HepG2 (cell line): ENCODE results near the gene BMP6. TPM values are rescaled to one million over a fixed set of nuclear protein-coding genes. Genes with fewer than 3 reads are reported as not detected.

Source experiments
- CEBPB ChIP-seq: IDR thresholded peaks from 2 replicates; pipeline ENCODE4 v1.6.1; 2011; ENCODE audit warnings: low read depth, low read length, improper control_type of control experiment, borderline replicate concordance
- KDM2A ChIP-seq: sonication (generic); formaldehyde crosslinking; IDR thresholded peaks from 2 replicates; pipeline ENCODE4 v1.4.0; 2020; ENCODE audit warnings: low read depth, missing genetic modification reagents, borderline replicate concordance
- SRSF9 ChIP-seq: fragments of 200-400 bp; formaldehyde crosslinking; IDR thresholded peaks from 2 replicates; pipeline ENCODE4 v1.6.1; 2018; ENCODE audit warnings: borderline replicate concordance, mild to moderate bottlenecking, low read depth, low read length; ENCODE audit not compliant: insufficient read depth, poor library complexity, severe bottlenecking
- TAF1 ChIP-seq: sonication (generic); formaldehyde crosslinking; IDR thresholded peaks from 2 replicates; pipeline ENCODE4 v1.4.0; 2020; ENCODE audit warnings: missing genetic modification reagents
- ZKSCAN5 ChIP-seq: sonication (generic); formaldehyde crosslinking; IDR thresholded peaks from 2 replicates; pipeline ENCODE4 v1.5.1; 2020; ENCODE audit warnings: mild to moderate bottlenecking, missing genetic modification reagents
- ZMYM4 ChIP-seq: sonication (generic); formaldehyde crosslinking; IDR thresholded peaks from 2 replicates; pipeline ENCODE4 v1.8.1; 2023; ENCODE audit warnings: mild to moderate bottlenecking, missing genetic modification reagents
- ZNF619 ChIP-seq: sonication (generic); formaldehyde crosslinking; IDR thresholded peaks from 2 replicates; pipeline ENCODE4 v1.4.0; 2020; ENCODE audit warnings: mild to moderate bottlenecking, missing genetic modification reagents
- polyA plus RNA-seq, 8 experiments: library from polyadenylated mRNA; depleted of rRNA in 3 of 8; stranded (reverse) in 7 of 8; unstranded in 1 of 8; fragments of >200 nt; fragmentation: Illumina TruSeq in 4 of 8; extraction: Trizol in 4 of 8; gene quantifications; 2 replicates each; pipeline versions ENCODE4 v1.2.1 to v1.2.3, GENCODE V29; 2011 to 2016; ENCODE audit warnings: low read depth in 4 of 8, missing spikeins in 1 of 8, mixed read lengths in 1 of 8; ENCODE audit not compliant: insufficient read depth in 1 of 8
- total RNA-seq, 5 experiments: library from RNA; depleted of rRNA; stranded (reverse); fragments of >200 nt; fragmentation: Illumina TruSeq; extraction: Trizol; gene quantifications; 2 replicates each; pipeline ENCODE4 v1.2.3, GENCODE V29; 2016; ENCODE audit warnings: low read depth in 1 of 5
- TF ChIP-seq, protein P1 (sequence below): sonication (generic); formaldehyde crosslinking; IDR thresholded peaks from one replicate; pipeline ENCODE4 v1.5.1; 2020; ENCODE audit warnings: mild to moderate bottlenecking, missing genetic modification reagents; ENCODE audit errors: not compliant biosample characterization

The BMP6 gene
- total and polyA plus RNA-seq, 2 of the 13 experiments (the other 11 are each of a cell fraction or from before 2014, with no cell fraction given), result 0.09 to 0.18 TPM

DNA sequence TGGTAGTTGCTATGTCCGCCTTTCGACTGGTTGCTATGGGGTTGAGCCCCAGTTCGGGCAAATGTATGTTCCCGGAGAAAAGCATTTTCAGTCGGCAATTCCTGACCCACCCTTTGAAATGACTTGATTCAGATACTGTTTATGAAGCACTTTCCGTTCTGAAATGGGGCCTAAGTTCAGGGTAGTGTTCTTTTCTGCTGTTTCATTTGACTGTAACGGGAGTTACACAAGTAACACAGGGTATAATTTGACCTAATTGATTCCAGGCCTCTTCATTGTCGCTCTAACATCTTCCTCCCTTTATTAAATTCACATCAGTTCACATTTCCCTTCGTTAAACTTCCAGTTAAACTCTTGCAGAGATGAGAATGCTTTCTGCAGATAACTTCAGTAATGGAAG lies 85.5 kb downstream of the BMP6 start (continued):
- TF ChIP-seq, protein P1, sequence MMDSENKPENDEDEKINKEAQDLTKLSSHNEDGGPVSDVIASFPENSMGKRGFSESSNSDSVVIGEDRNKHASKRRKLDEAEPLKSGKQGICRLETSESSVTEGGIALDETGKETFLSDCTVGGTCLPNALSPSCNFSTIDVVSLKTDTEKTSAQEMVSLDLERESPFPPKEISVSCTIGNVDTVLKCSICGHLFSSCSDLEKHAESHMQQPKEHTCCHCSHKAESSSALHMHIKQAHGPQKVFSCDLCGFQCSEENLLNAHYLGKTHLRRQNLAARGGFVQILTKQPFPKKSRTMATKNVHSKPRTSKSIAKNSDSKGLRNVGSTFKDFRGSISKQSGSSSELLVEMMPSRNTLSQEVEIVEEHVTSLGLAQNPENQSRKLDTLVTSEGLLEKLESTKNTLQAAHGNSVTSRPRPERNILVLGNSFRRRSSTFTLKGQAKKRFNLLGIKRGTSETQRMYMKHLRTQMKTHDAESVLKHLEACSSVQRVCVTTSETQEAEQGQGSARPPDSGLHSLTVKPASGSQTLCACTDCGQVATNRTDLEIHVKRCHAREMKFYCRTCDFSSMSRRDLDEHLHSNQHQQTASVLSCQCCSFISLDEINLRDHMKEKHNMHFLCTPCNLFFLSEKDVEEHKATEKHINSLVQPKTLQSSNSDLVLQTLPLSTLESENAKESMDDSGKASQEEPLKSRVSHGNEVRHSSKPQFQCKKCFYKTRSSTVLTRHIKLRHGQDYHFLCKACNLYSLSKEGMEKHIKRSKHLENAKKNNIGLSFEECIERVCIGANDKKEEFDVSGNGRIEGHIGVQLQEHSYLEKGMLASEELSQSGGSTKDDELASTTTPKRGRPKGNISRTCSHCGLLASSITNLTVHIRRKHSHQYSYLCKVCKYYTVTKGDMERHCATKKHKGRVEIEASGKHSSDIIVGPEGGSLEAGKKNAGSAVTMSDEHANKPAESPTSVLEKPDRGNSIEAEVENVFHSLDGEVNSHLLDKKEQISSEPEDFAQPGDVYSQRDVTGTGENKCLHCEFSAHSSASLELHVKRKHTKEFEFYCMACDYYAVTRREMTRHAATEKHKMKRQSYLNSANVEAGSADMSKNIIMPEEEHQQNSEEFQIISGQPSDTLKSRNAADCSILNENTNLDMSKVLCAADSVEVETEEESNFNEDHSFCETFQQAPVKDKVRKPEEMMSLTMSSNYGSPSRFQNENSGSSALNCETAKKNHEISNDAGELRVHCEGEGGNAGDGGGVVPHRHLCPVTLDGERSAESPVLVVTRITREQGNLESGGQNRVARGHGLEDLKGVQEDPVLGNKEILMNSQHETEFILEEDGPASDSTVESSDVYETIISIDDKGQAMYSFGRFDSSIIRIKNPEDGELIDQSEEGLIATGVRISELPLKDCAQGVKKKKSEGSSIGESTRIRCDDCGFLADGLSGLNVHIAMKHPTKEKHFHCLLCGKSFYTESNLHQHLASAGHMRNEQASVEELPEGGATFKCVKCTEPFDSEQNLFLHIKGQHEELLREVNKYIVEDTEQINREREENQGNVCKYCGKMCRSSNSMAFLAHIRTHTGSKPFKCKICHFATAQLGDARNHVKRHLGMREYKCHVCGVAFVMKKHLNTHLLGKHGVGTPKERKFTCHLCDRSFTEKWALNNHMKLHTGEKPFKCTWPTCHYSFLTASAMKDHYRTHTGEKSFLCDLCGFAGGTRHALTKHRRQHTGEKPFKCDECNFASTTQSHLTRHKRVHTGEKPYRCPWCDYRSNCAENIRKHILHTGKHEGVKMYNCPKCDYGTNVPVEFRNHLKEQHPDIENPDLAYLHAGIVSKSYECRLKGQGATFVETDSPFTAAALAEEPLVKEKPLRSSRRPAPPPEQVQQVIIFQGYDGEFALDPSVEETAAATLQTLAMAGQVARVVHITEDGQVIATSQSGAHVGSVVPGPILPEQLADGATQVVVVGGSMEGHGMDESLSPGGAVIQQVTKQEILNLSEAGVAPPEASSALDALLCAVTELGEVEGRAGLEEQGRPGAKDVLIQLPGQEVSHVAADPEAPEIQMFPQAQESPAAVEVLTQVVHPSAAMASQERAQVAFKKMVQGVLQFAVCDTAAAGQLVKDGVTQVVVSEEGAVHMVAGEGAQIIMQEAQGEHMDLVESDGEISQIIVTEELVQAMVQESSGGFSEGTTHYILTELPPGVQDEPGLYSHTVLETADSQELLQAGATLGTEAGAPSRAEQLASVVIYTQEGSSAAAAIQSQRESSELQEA (CRISPR knock-in tag), result no peak
- TF ChIP-seq TAF1 (CRISPR knock-in tag), result no peak
- no peak for TF ChIP-seq ZMYM4 (CRISPR knock-in tag)
- TF ChIP-seq KDM2A, result no peak
- no peak for TF ChIP-seq CEBPB
- no peak for TF ChIP-seq ZKSCAN5 (CRISPR knock-in tag)
- no peak for TF ChIP-seq ZNF619 (CRISPR knock-in tag)
- no peak for TF ChIP-seq SRSF9
